Measurements from ENCODE around the gene PSME1. TPM values are rescaled to one million over a fixed set of nuclear protein-coding genes. Genes with fewer than 3 reads are reported as not detected.
A peak's percentile ranks its signal among the peaks of the same experiment; 100 is the strongest.

Gene PSME1
- polyA plus RNA-seq, 2 of the 4 experiments (the other 2 are of a cell fraction) = 83.6 to 124 TPM

GRCh38 chr14:24145690-24146452 lies 9.9 kb downstream of the PSME1 start:
- Histone ChIP-seq H3K27ac (peak overlapping the region; percentile 91 to 98), H3K4me3 (peak overlapping the region; percentile 89), H3K9me3 (no peaks in the 10 kb centered on the region), H3K4me2 (peak overlapping the region; percentile 85), H3K4me1 (peaks cover 18% of the 10 kb centered on the region)
- DNase-seq (ENCODE audit: low read depth in 1 of 2, low spot score in 1 of 2) (peak in 1 of 2 experiments; percentile 51), ATAC-seq (peak; percentile 0 to 1; a peak in 2 of 6 replicates), FAIRE-seq (no peak)
- TF ChIP-seq TFCP2L1 (CRISPR knock-in tag; IDR thresholded peaks at IDR 0.05) = no peak
- no peak for TF ChIP-seq RFX5 (IDR thresholded peaks at IDR 0.05)
- TF ChIP-seq GATA3 (IDR thresholded peaks at IDR 0.05; ENCODE audit: borderline replicate concordance) = no peak
- no peak for TF ChIP-seq JUN (IDR thresholded peaks at IDR 0.05)
- TF ChIP-seq EP300 (IDR thresholded peaks at IDR 0.05) = no peak
- TF ChIP-seq NR3C1 (IDR thresholded peaks at IDR 0.05) = no peak
- TF ChIP-seq ATOH8 (CRISPR knock-in tag; IDR thresholded peaks at IDR 0.05; ENCODE audit: low read depth) = no peak
- TF ChIP-seq KDM1A (IDR thresholded peaks at IDR 0.05; ENCODE audit: low read depth) = no peak
- ChIA-PET POLR2A (interaction anchor here (0.6 to 2.5 kb wide), 8 partner anchors 10 to 887 kb away, joined by 3 to 18 read pairs (median 4); partner anchors contain the start of genes CARMIL3, DCAF11, IRF9 and MDP1), CTCF (interaction anchor here (0.6 to 12.6 kb wide), 10 partner anchors 9 to 825 kb away, joined by 3 to 168 read pairs (median 3); partner anchors contain the start of genes IRF9 and PABPN1)
- WGBS (ENCODE audit: missing lambda C conversion rate) = 5% methylated on average over 9 of the region's 9 CpGs

- peak within 1 kb of the TSS; percentile 89 for H3K4me3 ChIP-seq
- peaks cover 18% of the 10 kb centered on the region for H3K4me1 ChIP-seq
- DNase-seq (ENCODE audit: low read depth in 1 of 2, low spot score in 1 of 2) = peak; percentile 97 to 98
- ATAC-seq = peak; percentile 77 to 87
- H3K27ac ChIP-seq = peak within 1 kb of the TSS; percentile 91 to 98
- H3K9me3 ChIP-seq = no peaks in the 10 kb centered on the region
- H3K4me2 ChIP-seq = peak within 1 kb of the TSS; percentile 85
- CTCF ChIA-PET = interaction anchor here (0.8 to 12.6 kb wide), 9 partner anchors 9 to 69 kb away, joined by 3 to 168 read pairs (median 3); partner anchors contain the start of genes IRF9, MDP1 and PSME1
- FAIRE-seq = no peak
- POLR2A ChIA-PET = interaction anchor here (0.5 to 2.5 kb wide), 12 partner anchors 8 to 96 kb away, joined by 3 to 18 read pairs (median 4); partner anchors contain the start of genes CARMIL3, CHMP4A, DCAF11 and IRF9
- 2% methylated on average over 13 of the region's 25 CpGs for WGBS (ENCODE audit: missing lambda C conversion rate)
- TF ChIP-seq MYC (IDR thresholded peaks at IDR 0.05; ENCODE audit: borderline replicate concordance, low read length) = no peak
- TF ChIP-seq CBX2 (IDR thresholded peaks at IDR 0.05; ENCODE audit: borderline replicate concordance, low read depth) = no peak
- no peak for TF ChIP-seq HES2 (IDR thresholded peaks at IDR 0.05)
- no peak for TF ChIP-seq REST (IDR thresholded peaks at IDR 0.05)
- no peak for TF ChIP-seq TP53 (CRISPR knock-in tag; IDR thresholded peaks at IDR 0.05)
- no peak for TF ChIP-seq CEBPB (IDR thresholded peaks at IDR 0.05)
- no peak for TF ChIP-seq ZNF302 (CRISPR knock-in tag; IDR thresholded peaks at IDR 0.05)
- TF ChIP-seq POLR2A (IDR thresholded peaks at IDR 0.05; ENCODE audit: low read length) = peak; percentile 71
- TF ChIP-seq FOSB (CRISPR knock-in tag; IDR thresholded peaks at IDR 0.05) = no peak
- no peak for TF ChIP-seq CTCF (IDR thresholded peaks at IDR 0.05)
- no peak for TF ChIP-seq NPAS2 (CRISPR knock-in tag; IDR thresholded peaks at IDR 0.05; ENCODE audit: borderline replicate concordance)
- no peak for TF ChIP-seq HEYL (CRISPR knock-in tag; IDR thresholded peaks at IDR 0.05)
- no peak for TF ChIP-seq CHD4 (IDR thresholded peaks at IDR 0.05; ENCODE audit: borderline replicate concordance)
- peak; percentile 27; the same call in 1 of the 2 replicates for TF ChIP-seq MAX (IDR thresholded peaks at IDR 0.05)
- no peak for TF ChIP-seq MAFK (IDR thresholded peaks at IDR 0.05; ENCODE audit: partially characterized antibody)
- no peak for TF ChIP-seq HMGXB4 (CRISPR knock-in tag; IDR thresholded peaks at IDR 0.05; ENCODE audit: borderline replicate concordance)
- no peak for TF ChIP-seq SREBF2 (IDR thresholded peaks at IDR 0.05)
- no peak for TF ChIP-seq PBX3 (IDR thresholded peaks at IDR 0.05)
- TF ChIP-seq KDM1A (IDR thresholded peaks at IDR 0.05; ENCODE audit: low read depth) = no peak
Measured at GRCh38 chr14:24146453-24146977, 10.5 kb downstream of the PSME1 start, which contains the start of gene PSME2. TSS of gene PSME2 (minus strand) at chr14:24146610. CDS start at chr14:24146581, 29 bp downstream.

Measured in A549 (cell line).